Esophagus muscularis mucosa (tissue), 4 donors: ENCODE data around the gene SMPD1. TPM values are rescaled to one million over a fixed set of nuclear protein-coding genes. Genes with fewer than 3 reads are reported as not detected.

Source experiments
- DNase-seq: peaks from one replicate; pipeline ENCODE4 v3.0.0-alpha.2; 2017; ENCODE audit errors: extremely low spot score
- H3K27ac ChIP-seq, 4 donors: fragments of 200-600 bp; sonication (generic); replicated peaks in 1 of 4; 1 replicate in 3 of 4; 2 replicates in 1 of 4; pipeline ENCODE4 v1.5.1; 2016 to 2019; ENCODE audit warnings: mild to moderate bottlenecking in 1 of 4
- H3K27me3 ChIP-seq, 4 donors: fragments of 200-600 bp; sonication (generic); one replicate each; pipeline versions ENCODE4 v1.5.1 to v1.6.0; 2016 to 2019
- H3K36me3 ChIP-seq, 4 donors: fragments of 200-600 bp; sonication (generic); one replicate each; pipeline ENCODE4 v1.5.1; 2016 to 2019
- H3K4me1 ChIP-seq, 4 donors: fragments of 200-600 bp; sonication (generic); one replicate each; pipeline ENCODE4 v1.5.1; 2016 to 2019
- H3K4me3 ChIP-seq, 4 donors: fragments of 200-600 bp; sonication (generic); 1 replicate in 2 of 4; 2 replicates in 2 of 4; pipeline ENCODE4 v1.5.1; 2016 to 2019; ENCODE audit warnings: mild to moderate bottlenecking in 4 of 4, moderate library complexity in 1 of 4
- H3K9me3 ChIP-seq, 4 donors: fragments of 200-600 bp; sonication (generic); 1 replicate in 3 of 4; 2 replicates in 1 of 4; pipeline ENCODE4 v1.5.1; 2016 to 2019
- EP300 ChIP-seq: sonication (generic); formaldehyde crosslinking; IDR thresholded peaks from one replicate; pipeline ENCODE4 v1.6.1; 2017; ENCODE audit warnings: antibody characterized with exemption
- POLR2A ChIP-seq: fragments of 450-650 bp; IDR thresholded peaks from one replicate; pipeline ENCODE4 v1.6.1; 2017; ENCODE audit warnings: antibody characterized with exemption, moderate library complexity, mild to moderate bottlenecking, low read depth
- POLR2AphosphoS5 ChIP-seq, 2 donors: sonication (generic); formaldehyde crosslinking; IDR thresholded peaks; one replicate each; pipeline ENCODE4 v1.6.1; 2017; ENCODE audit warnings: antibody characterized with exemption in 2 of 2
- WGBS: methylation state at CpG from one replicate; pipeline ENCODE4 v1.1.5; 2018; 5-methylcytosine and 5-hydroxymethylcytosine counted together
- intact Hi-C: fragments of 100-400 bp; cut with DNase I; formaldehyde crosslinking; loops from one replicate; pipeline ENCODE4 v1.15.1; 2023
- total RNA-seq, 4 donors: library from RNA; depleted of rRNA; stranded (reverse); fragments of >200 nt; gene quantifications; one replicate each; pipeline versions ENCODE4 v1.1.0 to v1.2.1, GENCODE V29; 2016
- TF ChIP-seq, protein P1 (sequence below), 3 experiments: fragments of 200-600 bp in 2 of 3; fragments of 450-650 bp in 1 of 3; sonication (generic) in 2 of 3; IDR thresholded peaks; one replicate each; pipeline ENCODE4 v1.5.1; 2017 to 2019; ENCODE audit warnings: antibody characterized with exemption in 3 of 3, mild to moderate bottlenecking in 2 of 3, moderate library complexity in 1 of 3

The SMPD1 gene
- total RNA-seq, 4 donors from 2014 or later, result 28.2 to 37.9 (median 30.8) TPM

DNA sequence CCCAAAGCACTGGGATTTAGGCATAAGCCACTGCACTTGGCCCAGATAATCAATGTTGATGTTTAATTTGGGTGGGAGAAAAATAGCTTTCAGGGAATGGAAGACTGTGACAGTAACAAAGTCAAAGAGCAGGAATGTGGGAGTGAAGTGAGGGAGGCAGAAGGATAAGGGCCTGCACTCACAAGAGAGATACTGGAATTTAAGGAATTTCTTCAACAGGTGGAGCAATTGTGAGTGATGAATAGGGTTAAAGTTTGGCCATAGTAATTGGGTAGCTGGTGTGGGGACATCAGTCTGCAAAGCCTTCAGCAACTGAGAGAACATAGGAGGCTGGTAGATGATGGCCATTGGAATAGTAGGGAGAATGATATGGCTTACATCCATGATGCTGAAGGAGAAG, 37.2 kb downstream of the SMPD1 start:
- no peaks in the 10 kb centered on the region for H3K4me1 ChIP-seq
- H3K27me3 ChIP-seq, result no peaks in the 10 kb centered on the region
- H3K36me3 ChIP-seq, result no peaks in the 10 kb centered on the region
- intact Hi-C loops, result no loop called here
- no peak for DNase-seq
- H3K4me3 ChIP-seq, result no peak overlapping the region
- H3K27ac ChIP-seq, result no peak overlapping the region
- no peaks in the 10 kb centered on the region for H3K9me3 ChIP-seq
- TF ChIP-seq EP300 (no peak), POLR2A (no peak), POLR2AphosphoS5 (IDR thresholded peaks at IDR 0.05) (no peak)
- TF ChIP-seq, protein P1, sequence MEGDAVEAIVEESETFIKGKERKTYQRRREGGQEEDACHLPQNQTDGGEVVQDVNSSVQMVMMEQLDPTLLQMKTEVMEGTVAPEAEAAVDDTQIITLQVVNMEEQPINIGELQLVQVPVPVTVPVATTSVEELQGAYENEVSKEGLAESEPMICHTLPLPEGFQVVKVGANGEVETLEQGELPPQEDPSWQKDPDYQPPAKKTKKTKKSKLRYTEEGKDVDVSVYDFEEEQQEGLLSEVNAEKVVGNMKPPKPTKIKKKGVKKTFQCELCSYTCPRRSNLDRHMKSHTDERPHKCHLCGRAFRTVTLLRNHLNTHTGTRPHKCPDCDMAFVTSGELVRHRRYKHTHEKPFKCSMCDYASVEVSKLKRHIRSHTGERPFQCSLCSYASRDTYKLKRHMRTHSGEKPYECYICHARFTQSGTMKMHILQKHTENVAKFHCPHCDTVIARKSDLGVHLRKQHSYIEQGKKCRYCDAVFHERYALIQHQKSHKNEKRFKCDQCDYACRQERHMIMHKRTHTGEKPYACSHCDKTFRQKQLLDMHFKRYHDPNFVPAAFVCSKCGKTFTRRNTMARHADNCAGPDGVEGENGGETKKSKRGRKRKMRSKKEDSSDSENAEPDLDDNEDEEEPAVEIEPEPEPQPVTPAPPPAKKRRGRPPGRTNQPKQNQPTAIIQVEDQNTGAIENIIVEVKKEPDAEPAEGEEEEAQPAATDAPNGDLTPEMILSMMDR (IDR thresholded peaks at IDR 0.05), result no peak

DNA sequence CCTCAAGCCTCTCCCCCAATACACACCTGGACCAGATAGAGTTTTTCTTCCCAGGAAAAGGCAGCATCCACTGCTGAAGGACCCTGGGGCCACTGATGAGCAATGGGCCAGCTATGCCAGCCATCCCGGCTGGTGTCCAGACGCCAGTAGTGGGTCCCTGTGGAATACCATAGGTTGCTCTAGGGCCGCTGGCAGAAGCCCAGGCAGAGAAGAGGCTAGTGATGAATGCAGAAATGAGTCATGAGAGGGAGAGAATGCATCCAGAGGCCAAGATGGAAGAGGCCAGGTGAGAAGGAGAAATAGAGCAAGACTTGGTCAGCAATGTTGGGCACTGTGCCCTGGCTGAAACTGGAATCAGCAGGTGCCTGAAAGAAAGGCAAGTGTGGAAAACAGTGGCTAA, 41.6 kb downstream of the SMPD1 start:
- Histone ChIP-seq H3K36me3 (no peaks in the 10 kb centered on the region), H3K27ac (no peak overlapping the region), H3K4me3 (no peak overlapping the region), H3K4me1 (no peaks in the 10 kb centered on the region), H3K27me3 (no peaks in the 10 kb centered on the region), H3K9me3 (no peaks in the 10 kb centered on the region)
- TF ChIP-seq POLR2AphosphoS5 (IDR thresholded peaks at IDR 0.05) (no peak), EP300 (no peak)
- TF ChIP-seq, protein P1 (IDR thresholded peaks at IDR 0.05), result no peak
- no peak for DNase-seq
- WGBS, result 80% methylated on average over 3 of the region's 3 CpGs
- intact Hi-C loops, result no loop called here

DNA sequence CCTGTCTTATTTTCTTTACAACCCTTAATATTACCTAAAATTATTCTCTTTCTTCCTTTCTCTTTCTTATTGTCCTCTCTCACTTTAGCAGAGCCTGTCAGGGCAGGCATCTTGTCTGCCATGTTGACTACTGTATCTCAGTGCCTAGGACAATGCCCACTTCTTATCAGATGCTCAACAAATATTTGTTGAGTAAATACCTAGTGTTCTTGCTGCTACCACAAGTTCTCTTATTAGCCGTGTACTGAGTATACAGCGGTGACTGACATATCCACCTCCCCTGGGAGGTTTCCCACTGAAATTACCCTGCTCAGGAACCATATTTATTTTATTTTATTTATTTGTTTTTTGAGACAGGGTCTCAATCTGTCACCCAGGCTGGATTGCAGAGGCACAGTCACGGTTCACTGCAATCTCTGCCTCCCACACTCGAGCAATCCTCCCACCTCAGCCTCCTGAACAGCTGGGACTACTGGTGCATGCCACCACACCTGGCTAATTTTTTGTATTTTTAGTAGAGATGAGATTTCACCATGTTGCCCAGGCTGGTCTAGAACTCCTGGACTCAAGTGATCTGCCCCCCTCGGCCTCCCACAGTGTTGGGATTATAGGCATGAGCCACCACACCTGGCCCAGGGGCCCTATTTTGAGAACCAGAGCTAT, 43.9 kb downstream of the SMPD1 start:
- H3K27ac ChIP-seq, result no peak overlapping the region
- no peaks in the 10 kb centered on the region for H3K27me3 ChIP-seq
- no peaks in the 10 kb centered on the region for H3K36me3 ChIP-seq
- no peak for DNase-seq
- H3K9me3 ChIP-seq, result no peaks in the 10 kb centered on the region
- no peaks in the 10 kb centered on the region for H3K4me1 ChIP-seq
- WGBS, result 78% methylated on average over 5 of the region's 5 CpGs
- intact Hi-C loops, result no loop called here
- no peak overlapping the region for H3K4me3 ChIP-seq
- TF ChIP-seq POLR2AphosphoS5 (IDR thresholded peaks at IDR 0.05) (no peak), POLR2A (no peak), EP300 (no peak)
- TF ChIP-seq, protein P1 (IDR thresholded peaks at IDR 0.05), result no peak

DNA sequence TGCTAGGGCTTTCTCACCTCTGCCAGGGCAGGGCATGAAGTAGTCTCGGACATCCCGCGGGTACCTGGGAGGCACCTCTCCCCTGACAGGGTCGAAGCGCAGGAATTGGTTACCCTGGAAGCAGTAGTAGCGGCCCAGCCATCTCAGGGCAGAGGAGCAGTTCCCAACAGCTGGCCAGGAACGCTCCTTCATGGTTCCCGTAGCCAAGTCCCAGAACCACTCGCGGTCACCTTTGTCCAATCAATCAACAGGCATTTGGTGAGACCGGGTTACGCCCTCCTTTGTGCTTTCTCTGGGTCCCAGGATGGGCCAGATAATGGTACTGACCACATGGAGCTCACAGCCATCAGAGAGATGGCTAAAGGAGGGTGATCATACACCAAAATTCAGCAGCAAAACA, 47.1 kb downstream of the SMPD1 start:
- intact Hi-C loops, result no loop called here
- no peaks in the 10 kb centered on the region for H3K27me3 ChIP-seq
- WGBS, result 91% methylated on average over 9 of the region's 12 CpGs
- no peaks in the 10 kb centered on the region for H3K36me3 ChIP-seq
- no peak for DNase-seq
- H3K9me3 ChIP-seq, result no peaks in the 10 kb centered on the region
- H3K27ac ChIP-seq, result no peak overlapping the region
- TF ChIP-seq EP300 (no peak), POLR2A (no peak), POLR2AphosphoS5 (IDR thresholded peaks at IDR 0.05) (no peak)
- TF ChIP-seq, protein P1 (IDR thresholded peaks at IDR 0.05), result no peak
- no peaks in the 10 kb centered on the region for H3K4me1 ChIP-seq
- no peak overlapping the region for H3K4me3 ChIP-seq

DNA sequence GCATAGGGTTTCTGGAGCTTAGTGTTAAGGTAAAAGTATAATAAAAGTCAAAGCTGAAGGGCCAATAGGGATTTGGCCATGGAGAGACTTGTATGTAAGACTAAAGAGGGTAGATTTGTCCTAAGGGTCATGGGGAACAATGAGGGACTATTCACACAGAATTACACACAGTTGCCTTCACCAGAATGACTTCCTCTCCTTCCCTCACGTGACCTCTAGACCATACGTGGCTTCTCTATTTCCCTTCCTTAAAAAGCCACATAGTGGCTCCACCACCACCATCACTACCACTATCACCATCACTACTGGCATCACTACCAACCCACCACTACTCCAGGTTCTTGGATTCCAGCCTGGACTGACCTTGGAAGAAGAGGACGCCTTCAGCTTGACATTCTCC, 47.7 kb downstream of the SMPD1 start:
- WGBS, result 85% methylated on average over 3 of the region's 3 CpGs
- intact Hi-C loops, result loop anchor here (2.0 kb wide), 1 partner anchor 67 kb away; no protein-coding TSS in a partner anchor
- H3K27me3 ChIP-seq, result no peaks in the 10 kb centered on the region
- H3K36me3 ChIP-seq, result no peaks in the 10 kb centered on the region
- no peaks in the 10 kb centered on the region for H3K4me1 ChIP-seq
- H3K27ac ChIP-seq, result no peak overlapping the region
- TF ChIP-seq POLR2A (no peak), EP300 (no peak), POLR2AphosphoS5 (IDR thresholded peaks at IDR 0.05) (no peak)
- TF ChIP-seq, protein P1 (IDR thresholded peaks at IDR 0.05), result no peak
- no peaks in the 10 kb centered on the region for H3K9me3 ChIP-seq
- H3K4me3 ChIP-seq, result no peak overlapping the region
- no peak for DNase-seq
